ENCODE results near the gene ZDHHC16. TPM values are rescaled to one million over a fixed set of nuclear protein-coding genes. Genes with fewer than 3 reads are reported as not detected.
A peak's percentile ranks its signal among the peaks of the same experiment; 100 is the strongest.

The ZDHHC16 gene
- total and polyA plus RNA-seq, 10 of the 15 experiments (the other 5 are each of a cell fraction or from before 2014, with no cell fraction given): 16.8 to 63.1 (median 29.8) TPM

- TF ChIP-seq ELK1 (IDR thresholded peaks at IDR 0.05; ENCODE audit: low read depth, low read length) (0 out of 2 replicates have a peak, but pooled peaks have one; percentile 43), IKZF1 (conservative IDR thresholded peaks at IDR 0.05) (peak; percentile 96), WRNIP1 (IDR thresholded peaks at IDR 0.05; ENCODE audit: borderline replicate concordance, low read depth, low read length) (no peak), NR2C2 (IDR thresholded peaks at IDR 0.05; ENCODE audit: borderline replicate concordance, control insufficient read depth, insufficient read length, low read depth) (no peak), SIN3A (IDR thresholded peaks at IDR 0.05; ENCODE audit: low read depth, low read length) (peak; percentile 91), RELB (IDR thresholded peaks at IDR 0.05; ENCODE audit: low read depth) (peak; percentile 95), USF1 (IDR thresholded peaks at IDR 0.05; ENCODE audit: borderline replicate concordance, extremely low read length, insufficient read depth, low read depth, low read length) (peak; percentile 21)
Measured at GRCh38 chr10:97445722-97446639, at the start of gene ZDHHC16, which contains the start of gene EXOSC1 (continued).

Data from GM12878 (cell line).